Measurements from ENCODE around the gene NISCH.

GRCh38 chr3:52436500-52437149, 18.8 kb upstream of the NISCH start:
- TF ChIP-seq, protein P1, sequence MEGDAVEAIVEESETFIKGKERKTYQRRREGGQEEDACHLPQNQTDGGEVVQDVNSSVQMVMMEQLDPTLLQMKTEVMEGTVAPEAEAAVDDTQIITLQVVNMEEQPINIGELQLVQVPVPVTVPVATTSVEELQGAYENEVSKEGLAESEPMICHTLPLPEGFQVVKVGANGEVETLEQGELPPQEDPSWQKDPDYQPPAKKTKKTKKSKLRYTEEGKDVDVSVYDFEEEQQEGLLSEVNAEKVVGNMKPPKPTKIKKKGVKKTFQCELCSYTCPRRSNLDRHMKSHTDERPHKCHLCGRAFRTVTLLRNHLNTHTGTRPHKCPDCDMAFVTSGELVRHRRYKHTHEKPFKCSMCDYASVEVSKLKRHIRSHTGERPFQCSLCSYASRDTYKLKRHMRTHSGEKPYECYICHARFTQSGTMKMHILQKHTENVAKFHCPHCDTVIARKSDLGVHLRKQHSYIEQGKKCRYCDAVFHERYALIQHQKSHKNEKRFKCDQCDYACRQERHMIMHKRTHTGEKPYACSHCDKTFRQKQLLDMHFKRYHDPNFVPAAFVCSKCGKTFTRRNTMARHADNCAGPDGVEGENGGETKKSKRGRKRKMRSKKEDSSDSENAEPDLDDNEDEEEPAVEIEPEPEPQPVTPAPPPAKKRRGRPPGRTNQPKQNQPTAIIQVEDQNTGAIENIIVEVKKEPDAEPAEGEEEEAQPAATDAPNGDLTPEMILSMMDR (IDR thresholded peaks at IDR 0.05) = no peak
- no peak for TF ChIP-seq POLR2AphosphoS5 (IDR thresholded peaks at IDR 0.05)
- TF ChIP-seq POLR2A (IDR thresholded peaks at IDR 0.05) = no peak
- TF ChIP-seq EP300 (IDR thresholded peaks at IDR 0.05) = no peak

All from suprapubic skin (tissue), 4 donors.